Stimulated activated CD8-positive, alpha-beta memory T cell treated with anti-CD3 and anti-CD28 coated beads, Interleukin-12 subunit alpha, Interleukin-12 subunit beta, amount 100 ng/mL, for 24 hours (primary cell): ENCODE measurements around the gene NEK5.
"Not testable (repeated sequence)": the region's sequence is repeated elsewhere in the genome, so short reads cannot be mapped to it uniquely, and the experiment has no call there.

ENCODE experiments used
- DNase-seq: peaks from one replicate; pipeline ENCODE4 v3.0.0-alpha.2; 2020; ENCODE audit errors: extremely low read depth

Gene NEK5

GRCh38 chr13:52067237-52067636, 61.6 kb downstream of the NEK5 start:
- DNase-seq, result no peak

GRCh38 chr13:52061587-52061986, 67.3 kb downstream of the NEK5 start:
- DNase-seq, result no peak

- DNase-seq, result not testable (repeated sequence)
Measured at GRCh38 chr13:52061064-52061463, 67.8 kb downstream of the NEK5 start.

GRCh38 chr13:52053460-52053859, 75.4 kb downstream of the NEK5 start:
- no peak for DNase-seq

GRCh38 chr13:52051400-52051799, 77.5 kb downstream of the NEK5 start:
- DNase-seq, result no peak

DNA sequence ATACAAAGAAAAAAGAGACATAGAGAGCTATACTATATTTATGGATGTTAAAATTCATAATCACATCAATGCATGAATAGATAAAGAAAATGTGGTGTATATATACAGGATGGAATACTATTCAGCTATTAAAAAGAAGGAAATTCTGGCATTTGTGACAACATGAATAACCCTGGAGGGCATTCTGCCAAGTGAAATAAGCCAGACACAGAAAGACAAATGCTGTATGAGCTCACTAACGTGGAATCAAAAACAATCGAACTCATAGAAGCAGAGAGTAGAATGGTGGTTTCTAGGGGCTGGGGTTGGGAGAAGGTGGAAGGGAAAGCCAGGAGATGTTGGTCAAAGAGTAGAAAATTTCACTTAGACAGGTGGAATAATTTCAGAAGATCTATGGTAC, 80.4 kb downstream of the NEK5 start:
- no peak for DNase-seq

- DNase-seq, result no peak
Measured at GRCh38 chr13:52047463-52047862, 81.4 kb downstream of the NEK5 start.

GRCh38 chr13:52043675-52044074, 85.2 kb downstream of the NEK5 start:
- no peak for DNase-seq

GRCh38 chr13:52036037-52036436, 92.8 kb downstream of the NEK5 start:
- no peak for DNase-seq

GRCh38 chr13:52034616-52035226, 94.2 kb downstream of the NEK5 start:
- no peak for DNase-seq

GRCh38 chr13:52033039-52033438, 95.8 kb downstream of the NEK5 start:
- no peak for DNase-seq

DNA sequence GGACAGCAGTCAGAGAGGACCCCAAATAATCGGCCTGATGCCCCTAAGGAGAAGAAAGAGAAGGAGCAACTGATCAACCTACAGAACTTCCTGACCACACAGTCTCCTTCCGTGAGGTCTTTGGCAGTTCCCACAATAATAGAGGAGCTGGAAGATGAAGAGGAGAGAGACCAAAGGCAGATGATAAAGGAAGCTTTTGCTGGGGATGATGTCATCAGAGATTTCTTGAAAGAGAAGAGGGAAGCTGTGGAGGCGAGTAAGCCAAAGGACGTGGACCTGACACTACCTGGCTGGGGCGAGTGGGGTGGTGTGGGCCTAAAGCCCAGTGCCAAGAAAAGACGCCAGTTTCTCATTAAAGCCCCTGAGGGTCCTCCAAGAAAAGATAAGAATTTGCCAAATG, 98.5 kb downstream of the NEK5 start:
- DNase-seq, result not testable (repeated sequence)

DNA sequence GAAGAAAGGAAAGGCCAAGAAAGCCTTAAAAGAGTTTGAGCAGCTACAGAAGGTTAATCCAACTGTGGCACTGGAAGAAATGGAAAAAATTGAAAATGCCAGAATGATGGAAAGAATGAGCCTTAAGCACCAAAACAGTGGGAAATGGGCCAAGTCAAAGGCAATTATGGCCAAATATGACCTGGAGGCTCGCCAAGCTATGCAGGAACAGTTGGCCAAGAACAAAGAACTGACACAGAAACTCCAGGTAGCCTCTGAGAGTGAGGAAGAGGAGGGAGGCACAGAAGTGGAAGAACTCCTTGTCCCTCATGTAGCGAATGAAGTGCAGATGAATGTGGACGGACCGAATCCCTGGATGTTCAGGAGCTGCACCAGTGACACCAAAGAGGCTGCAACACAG, 99.3 kb downstream of the NEK5 start:
- DNase-seq, result no peak

DNA sequence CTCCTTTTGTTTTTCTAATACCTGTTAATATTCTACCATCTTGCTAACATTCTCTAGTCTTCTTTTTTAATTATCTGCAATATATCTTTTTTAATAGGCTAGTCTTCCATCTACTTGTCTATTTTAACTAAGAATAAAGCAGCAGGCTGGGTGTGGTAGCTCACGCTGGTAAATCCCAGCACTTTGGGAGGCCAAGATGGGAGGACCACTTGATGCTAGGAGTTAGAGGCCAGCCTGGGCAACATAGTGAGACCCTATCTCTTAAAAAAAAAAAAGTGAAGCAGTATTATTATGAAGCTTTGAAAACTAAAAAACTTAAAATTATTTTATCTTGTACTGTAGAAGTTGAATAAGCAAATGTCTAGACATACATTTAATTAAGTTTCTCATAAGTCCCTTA, 101.0 kb downstream of the NEK5 start:
- DNase-seq, result no peak

GRCh38 chr13:52026246-52026626, 102.6 kb downstream of the NEK5 start:
- DNase-seq, result no peak

- no peak for DNase-seq
Measured at GRCh38 chr13:52025475-52026245, 103.2 kb downstream of the NEK5 start.

GRCh38 chr13:52024481-52024880, 104.4 kb downstream of the NEK5 start, which contains the start of gene UTP14C:
TSS of gene UTP14C (plus strand) at chr13:52024691. CDS start at chr13:52028805, 4,114 bp downstream.
- no peak for DNase-seq

DNA sequence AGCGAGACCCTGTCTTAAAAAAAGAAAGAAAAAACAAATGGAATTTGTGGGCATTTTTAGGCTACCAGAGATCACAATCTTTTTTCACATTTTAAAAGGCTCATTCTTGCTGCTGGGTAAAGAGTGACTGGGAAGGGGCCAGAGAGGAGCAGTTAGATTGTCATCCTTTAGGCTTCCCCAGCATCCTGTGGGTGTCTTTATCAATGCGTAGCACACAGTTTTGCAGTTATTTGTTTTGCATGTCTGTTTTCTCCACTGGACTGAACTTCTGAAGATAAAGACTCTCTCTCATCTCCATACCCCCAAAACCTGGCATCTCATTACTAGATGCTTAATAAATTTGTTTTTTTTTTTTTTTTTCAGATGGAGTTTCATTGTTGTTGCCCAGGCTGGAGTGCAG, 106.5 kb downstream of the NEK5 start:
- no peak for DNase-seq

DNA sequence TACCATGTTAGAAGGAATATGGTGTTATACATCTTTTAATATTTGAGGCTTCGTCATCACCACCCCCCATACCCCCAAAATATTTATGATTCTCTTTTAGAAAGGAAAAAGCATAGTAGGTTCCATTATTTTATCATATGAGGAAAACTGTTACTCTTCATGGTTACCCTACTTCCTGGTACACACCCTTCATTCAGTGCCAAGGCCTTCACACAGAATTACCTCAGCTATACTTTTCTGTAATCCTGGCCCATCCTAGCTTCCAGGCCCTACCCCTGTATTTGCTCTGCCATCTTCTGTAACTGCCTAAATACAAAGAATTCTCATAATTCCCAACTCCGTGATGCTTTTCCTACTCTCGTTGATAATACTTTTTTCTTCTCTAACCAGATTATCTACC, 108.7 kb downstream of the NEK5 start:
- DNase-seq, result no peak

GRCh38 chr13:52016296-52016695, 112.6 kb downstream of the NEK5 start:
- no peak for DNase-seq

DNA sequence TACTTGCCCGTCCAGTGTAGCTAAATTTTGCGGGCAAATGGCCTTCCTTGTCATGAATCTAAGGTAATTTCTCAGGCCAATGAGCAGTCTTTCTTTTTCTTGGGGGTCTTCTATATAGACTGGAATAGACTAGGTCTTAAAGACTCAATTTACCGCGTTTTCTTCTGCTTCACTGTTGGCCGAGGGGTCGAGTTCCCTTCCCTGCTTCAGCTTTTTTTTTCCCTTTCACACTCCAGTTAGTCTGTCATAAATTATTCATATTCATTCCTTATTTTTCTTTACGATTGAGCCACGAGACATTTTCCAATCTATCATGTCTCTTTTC, 116.4 kb downstream of the NEK5 start:
- DNase-seq, result no peak

- peak; percentile 99 for DNase-seq
Measured at GRCh38 chr13:52011632-52012511, 117.0 kb downstream of the NEK5 start, which contains the start of gene ALG11. TSS of gene ALG11 (plus strand) at chr13:52012398. CDS start at chr13:52012419, 21 bp downstream.
